ENCODE measurements around the gene ING2.
"Not testable (repeated sequence)": the region's sequence is repeated elsewhere in the genome, so short reads cannot be mapped to it uniquely, and the experiment has no call there.

Gene ING2

DNA sequence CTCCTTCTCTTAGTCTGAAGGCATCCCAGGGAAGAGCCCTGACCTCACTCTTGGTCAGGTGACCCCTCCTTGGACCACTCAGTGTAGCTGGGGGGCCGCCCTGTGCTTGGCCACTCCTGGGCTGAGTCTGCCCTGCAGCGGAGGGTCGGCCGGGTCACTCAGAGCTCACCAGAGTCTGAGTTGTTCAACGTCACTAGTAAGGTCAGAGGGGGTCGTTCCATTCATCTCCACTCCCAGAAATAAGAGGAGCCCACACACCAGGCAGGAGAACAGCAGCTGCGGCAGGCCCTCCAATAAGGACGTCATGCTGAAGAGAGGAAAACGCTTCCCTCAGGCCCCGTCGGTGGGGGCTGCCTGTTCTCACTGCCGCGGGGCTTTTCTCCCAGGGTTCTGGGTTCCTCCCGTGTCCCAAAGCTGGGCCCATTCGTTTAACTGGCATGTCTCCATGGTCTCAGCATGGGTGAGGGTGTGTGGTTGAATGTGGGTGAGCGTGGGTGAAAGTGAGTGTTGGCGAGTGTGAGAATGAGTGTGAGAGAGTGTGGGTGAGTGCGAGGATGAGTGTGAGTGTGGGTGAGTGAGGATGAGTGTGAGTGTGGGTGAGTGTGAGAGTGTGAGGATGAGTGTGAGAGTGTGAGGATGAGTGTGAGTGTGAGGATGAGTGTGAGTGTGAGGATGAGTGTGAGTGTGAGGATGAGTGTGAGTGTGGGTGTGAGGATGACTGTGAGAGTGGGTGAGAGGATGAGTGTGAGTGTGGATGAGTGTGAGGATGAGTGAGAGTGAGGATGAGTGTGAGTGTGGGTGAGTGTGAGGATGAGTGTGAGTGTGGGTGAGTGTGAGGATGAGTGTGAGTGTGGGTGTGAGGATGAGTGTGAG is 47.7 kb downstream of the ING2 start:
- DNase-seq, result no peak

DNA sequence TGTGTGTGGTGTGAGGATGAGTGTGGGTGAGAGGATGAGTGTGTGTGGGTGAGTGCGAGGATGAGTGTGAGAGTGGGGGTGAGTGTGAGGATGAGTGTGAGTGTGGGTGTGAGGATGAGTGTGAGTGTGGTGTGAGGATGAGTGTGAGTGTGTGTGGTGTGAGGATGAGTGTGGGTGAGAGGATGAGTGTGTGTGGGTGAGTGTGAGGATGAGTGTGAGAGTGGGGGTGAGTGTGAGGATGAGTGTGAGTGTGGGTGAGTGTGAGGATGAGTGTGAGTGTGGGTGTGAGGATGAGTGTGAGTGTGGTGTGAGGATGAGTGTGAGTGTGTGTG is 48.3 kb downstream of the ING2 start:
- DNase-seq, result not testable (repeated sequence)

DNA sequence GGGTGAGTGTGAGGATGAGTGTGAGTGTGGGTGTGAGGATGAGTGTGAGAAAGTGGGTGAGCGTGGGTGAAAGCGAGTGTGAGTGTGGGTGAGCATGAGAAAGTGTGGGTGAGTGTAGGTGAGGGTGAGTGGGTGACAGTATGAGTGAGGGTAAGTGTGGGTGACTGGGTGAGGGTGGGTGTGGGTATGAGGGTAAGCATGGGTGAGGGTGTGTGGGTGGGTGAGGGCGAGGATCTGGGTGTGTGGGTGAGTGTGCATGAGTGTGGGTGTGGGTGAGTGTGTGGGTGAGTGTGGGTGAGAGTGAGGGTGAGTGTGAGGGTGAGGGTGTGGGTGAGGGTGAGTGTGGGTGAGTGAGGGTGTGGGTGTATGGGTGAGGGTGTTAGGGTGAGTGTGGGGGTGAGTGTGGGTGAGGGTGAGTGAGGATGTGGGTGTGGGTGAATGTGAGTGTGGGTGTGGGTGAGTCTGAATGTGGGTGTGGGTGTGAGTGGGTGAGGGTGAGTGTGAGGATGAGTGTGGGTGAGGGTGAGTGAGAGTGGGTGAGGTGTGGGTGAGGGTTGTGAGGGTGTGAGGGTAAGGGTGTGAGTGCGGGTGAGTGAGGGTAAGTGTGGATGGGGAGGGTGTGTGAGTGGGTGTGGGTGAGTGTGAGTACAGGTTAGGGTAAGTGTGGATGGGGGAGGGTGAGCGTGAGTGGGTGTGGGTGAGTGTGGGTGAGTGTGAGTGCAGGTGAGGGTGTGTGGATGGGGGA is 48.9 kb downstream of the ING2 start:
- DNase-seq, result no peak

DNA sequence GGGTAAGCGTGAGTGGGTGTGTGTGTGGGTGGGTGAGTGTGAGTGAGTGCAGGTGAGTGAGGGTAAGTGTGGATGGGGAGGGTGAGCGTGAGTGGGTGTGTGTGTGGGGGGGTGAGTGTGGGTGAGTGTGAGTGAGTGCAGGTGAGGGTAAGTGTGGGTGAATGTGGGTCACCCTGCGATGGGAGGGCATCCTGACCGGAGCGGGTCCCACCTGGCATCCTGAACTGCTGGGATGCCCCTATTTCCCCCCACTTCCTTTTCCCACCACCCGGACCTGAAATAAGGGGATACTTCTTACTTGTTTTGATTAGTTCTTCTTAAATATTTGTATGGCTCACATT is 49.5 kb downstream of the ING2 start:
- DNase-seq, result no peak

DNA sequence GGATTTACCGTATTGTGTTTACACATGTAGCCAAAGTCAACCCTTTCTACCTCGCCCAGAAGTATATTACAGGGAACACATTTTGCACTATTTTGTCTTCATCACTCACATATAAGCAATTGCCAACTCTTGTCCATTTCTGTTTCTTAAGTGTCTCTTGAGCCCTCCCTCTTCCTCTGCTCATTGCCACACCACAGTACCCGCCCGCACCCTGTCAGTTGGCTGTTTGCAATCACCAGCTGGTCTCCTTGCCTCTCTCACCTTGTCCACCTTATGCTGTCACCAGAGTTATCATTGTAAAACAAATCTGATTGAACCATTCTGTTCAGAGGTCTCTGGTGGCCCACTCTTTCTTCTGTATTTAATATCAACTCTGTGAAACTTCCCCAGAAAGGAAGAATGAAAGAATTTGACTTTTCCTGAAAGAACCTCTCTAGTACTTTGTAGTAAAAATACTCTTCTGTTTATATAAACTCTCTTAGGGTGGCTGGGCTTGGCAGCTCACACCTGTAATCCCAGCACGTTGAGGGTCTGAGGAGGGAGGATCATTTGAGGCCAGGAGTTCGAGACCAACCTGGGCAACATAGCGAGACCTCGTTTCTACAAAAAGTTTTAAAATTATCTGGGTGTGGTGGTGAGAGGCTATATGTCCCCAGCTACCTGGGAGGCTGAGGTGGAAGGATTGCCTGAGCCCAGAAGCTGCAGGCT is 50.2 kb downstream of the ING2 start:
- DNase-seq, result no peak

DNA sequence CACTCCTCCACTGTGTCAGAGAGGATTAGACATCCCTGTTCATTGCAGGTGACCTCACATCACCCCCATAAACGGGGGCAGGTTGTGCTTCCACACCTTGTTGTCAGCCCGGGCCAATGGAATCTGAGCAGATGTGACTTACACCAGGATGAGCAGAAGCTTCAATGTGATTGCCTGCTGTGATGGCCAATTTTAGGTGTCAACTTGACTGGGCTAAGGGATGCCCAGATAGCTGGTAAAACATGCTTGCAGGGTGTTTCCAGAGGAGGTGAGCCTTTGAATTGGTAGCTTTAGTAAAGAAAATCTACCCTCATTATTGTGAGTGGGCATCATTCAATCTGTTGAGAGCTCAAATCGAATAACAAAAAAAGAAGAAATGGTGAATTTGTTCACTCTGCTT is 52.1 kb downstream of the ING2 start:
- DNase-seq, result no peak

DNA sequence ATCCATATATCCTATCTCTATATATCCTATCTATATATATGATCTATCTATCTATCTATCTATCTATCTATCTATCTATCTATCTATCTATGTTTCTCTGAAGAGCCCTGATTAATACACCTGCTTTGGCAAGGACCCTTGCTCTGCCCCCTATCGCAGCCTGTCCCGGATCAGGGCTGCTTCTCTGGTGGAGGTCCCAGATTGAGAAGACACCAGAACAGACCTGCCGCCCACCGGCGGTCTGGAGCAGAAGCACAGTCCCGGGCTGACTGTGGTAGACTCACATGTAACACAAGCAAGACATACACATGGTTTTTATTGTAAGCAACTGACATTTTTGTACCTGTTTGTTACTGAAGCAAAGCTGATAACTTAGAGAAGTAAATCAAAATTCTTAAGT is 52.8 kb downstream of the ING2 start:
- no peak for DNase-seq

DNA sequence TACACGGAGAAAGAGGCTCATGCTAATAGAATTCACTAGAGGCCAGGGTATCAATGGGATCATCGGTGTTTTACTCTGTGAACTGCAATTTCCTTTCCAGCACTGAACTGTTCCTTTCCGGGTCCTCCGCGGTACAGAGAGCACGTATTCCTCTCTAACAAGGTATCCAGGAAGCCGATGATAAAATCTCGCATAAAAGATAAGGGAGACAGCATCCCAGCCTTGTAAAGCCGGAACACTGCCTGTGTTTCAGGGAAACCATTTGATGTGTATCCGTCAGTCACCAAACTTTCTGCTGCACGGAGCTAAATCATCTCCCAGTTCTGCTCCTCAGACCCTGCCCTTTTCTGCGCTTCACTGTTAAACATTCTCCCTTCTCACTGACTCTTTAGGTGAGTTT is 54.0 kb downstream of the ING2 start:
- DNase-seq, result no peak

DNA sequence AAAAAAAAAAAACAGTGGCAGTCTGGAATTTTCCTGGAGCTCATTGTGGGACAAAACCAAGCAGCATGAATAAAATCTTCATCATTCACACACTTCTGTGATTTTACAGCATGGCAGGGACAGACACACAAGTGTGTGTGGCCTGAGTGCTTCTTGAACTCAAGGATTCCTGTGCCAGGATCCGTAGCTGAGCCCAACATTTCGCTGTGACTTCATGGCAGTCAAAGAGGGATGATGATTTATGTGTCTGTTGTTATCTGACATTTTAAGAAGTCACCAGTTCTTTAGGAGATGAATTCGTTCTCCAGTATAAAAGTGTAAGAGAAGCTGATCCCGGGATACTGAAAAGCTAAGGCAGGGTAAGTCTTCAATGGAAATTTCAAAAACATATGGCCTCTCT is 57.0 kb downstream of the ING2 start:
- no peak for DNase-seq

Data from activated naive CD4-positive, alpha-beta T cell treated with Interleukin-2 at 50 U/mL for 16 hours (primary cell).